ENCODE results near the gene MYBPH.

DNA sequence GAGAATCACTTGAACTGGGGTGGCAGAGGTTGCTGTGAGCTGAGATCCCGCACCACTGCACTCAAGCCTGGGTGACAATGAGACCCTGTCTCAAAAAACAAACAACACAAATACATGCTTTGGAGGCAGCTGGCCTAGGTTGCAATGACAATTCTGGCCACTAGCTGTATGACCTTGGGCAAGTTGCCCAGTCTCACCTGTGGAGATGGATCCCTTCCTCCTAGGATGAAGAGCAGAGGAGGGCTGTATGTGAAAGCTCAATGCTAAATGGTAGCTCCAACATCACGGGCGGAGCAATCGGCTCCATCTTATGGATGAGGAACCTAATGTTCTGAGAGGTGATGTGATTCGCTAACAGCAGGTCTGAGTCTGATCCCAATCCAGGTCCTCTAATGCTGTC, 27.5 kb downstream of the MYBPH start:
- no peak for TF ChIP-seq POLR2A (IDR thresholded peaks at IDR 0.05; ENCODE audit: low read depth, low read length)
- no peak for TF ChIP-seq POLR2AphosphoS5 (IDR thresholded peaks at IDR 0.05; ENCODE audit: low read depth, low read length)

Data from GM12892 (cell line).